Fibroblast of villous mesenchyme (primary cell): ENCODE results near the gene TBC1D5. TPM values are rescaled to one million over a fixed set of nuclear protein-coding genes. Genes with fewer than 3 reads are reported as not detected.
A peak's percentile ranks its signal among the peaks of the same experiment; 100 is the strongest.
"Not testable (repeated sequence)": the region's sequence is repeated elsewhere in the genome, so short reads cannot be mapped to it uniquely, and the experiment has no call there.

Source experiments
- DNase-seq: peaks from one replicate; pipeline ENCODE4 v3.0.0-alpha.2; 2010; ENCODE audit warnings: low read depth
- H3K4me3 ChIP-seq: 2 replicates; pipeline ENCODE4 v1.5.1; 2011; ENCODE audit warnings: low read depth, mild to moderate bottlenecking, low read length
- total RNA-seq: library from RNA; depleted of rRNA; stranded (reverse); fragments of >200 nt; gene quantifications from 2 replicates; pipeline ENCODE4 v1.2.3, GENCODE V29; 2012
- TF ChIP-seq, protein P1 (sequence below): IDR thresholded peaks from 2 replicates; pipeline ENCODE4 v1.5.1; 2012; ENCODE audit warnings: low read depth, mild to moderate bottlenecking, low read length; ENCODE audit not compliant: insufficient read depth

Gene TBC1D5
- total RNA-seq, 1 donor: 107 TPM

- TF ChIP-seq, protein P1, sequence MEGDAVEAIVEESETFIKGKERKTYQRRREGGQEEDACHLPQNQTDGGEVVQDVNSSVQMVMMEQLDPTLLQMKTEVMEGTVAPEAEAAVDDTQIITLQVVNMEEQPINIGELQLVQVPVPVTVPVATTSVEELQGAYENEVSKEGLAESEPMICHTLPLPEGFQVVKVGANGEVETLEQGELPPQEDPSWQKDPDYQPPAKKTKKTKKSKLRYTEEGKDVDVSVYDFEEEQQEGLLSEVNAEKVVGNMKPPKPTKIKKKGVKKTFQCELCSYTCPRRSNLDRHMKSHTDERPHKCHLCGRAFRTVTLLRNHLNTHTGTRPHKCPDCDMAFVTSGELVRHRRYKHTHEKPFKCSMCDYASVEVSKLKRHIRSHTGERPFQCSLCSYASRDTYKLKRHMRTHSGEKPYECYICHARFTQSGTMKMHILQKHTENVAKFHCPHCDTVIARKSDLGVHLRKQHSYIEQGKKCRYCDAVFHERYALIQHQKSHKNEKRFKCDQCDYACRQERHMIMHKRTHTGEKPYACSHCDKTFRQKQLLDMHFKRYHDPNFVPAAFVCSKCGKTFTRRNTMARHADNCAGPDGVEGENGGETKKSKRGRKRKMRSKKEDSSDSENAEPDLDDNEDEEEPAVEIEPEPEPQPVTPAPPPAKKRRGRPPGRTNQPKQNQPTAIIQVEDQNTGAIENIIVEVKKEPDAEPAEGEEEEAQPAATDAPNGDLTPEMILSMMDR: no peak
- DNase-seq: no peak
- no peak overlapping the region for H3K4me3 ChIP-seq
Measured at GRCh38 chr3:17656264-17656663, 86.2 kb downstream of the TBC1D5 start.

- TF ChIP-seq, protein P1: no peak
- no peak for DNase-seq
- H3K4me3 ChIP-seq: no peak overlapping the region
Measured at GRCh38 chr3:17655743-17656142, 86.7 kb downstream of the TBC1D5 start.

DNA sequence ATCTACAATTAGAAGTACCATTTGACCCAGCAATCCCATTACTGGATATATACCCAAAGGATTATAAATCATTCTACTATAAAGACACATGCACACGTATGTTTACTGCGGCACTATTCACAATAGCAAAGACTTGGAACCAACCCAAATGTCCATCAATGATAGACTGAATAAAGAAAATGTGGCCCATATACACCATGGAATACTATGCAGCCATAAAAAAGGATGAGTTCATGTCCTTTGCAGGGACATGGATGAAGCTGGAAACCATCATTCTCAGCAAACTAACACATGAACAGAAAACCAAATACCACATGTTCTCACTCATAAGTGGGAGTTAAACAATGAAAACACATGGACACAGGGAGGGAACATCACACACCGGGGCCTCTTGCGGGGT is 92.7 kb downstream of the TBC1D5 start:
- H3K4me3 ChIP-seq, DNase-seq: not testable (repeated sequence)

DNA sequence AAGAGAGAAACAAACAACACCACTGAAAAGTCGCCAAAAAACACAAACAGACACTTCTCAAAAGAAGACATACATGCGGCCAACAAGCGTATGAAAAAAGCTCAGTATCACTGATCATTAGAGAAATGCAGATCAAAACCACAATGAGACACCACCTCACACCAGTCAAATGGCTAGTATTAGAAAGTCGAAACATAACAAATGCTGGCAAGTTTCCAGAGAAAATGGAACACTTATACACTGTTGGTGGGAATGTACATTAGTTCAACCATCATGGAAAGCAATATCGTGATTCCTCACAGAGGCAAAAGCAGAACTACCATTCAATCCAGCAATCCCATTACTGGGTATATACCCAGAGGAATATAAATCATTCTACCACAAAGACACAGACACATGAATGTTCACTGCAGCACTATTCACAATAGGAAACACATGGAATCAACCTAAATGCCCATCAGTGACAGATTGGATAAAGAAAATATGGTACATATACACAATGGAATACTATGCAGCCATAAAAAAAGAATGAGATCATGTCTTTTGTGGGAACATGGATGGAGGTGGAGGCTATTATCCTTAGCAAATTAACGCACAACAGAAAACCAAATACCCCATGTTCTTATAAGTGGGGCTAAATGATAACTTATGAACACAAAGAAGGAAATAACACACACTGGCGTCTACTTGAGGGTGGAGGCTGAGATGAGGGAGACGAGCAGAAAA is 93.6 kb downstream of the TBC1D5 start:
- not testable (repeated sequence) for DNase-seq, H3K4me3 ChIP-seq

GRCh38 chr3:17645074-17645698 is 97.2 kb downstream of the TBC1D5 start:
- TF ChIP-seq, protein P1: peak; percentile 83
- H3K4me3 ChIP-seq: no peak overlapping the region
- DNase-seq: peak; percentile 84

DNA sequence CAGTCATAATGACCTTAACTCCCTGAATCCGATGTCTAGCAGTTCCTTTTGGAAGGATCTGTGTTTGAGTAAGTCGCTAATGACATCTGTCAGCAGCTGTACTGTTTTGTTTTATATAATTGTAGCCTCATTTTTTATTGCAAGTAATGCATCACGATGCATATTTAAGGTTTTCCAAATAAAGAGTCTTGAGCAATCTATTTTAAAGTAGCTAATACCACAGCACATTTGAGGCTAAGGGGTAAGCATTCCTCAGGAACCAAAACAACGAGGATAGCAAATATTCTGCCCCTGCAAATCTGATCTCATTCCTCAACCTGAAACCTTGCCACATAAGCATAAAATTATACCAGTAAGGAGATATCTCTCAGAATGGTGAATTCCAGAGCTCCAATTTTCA is 98.7 kb downstream of the TBC1D5 start:
- TF ChIP-seq, protein P1: no peak
- DNase-seq: peak; percentile 68
- H3K4me3 ChIP-seq: no peak overlapping the region

- no peak for DNase-seq
- H3K4me3 ChIP-seq: no peak overlapping the region
- TF ChIP-seq, protein P1: no peak
Measured at GRCh38 chr3:17642474-17642873, 100.0 kb downstream of the TBC1D5 start.

DNA sequence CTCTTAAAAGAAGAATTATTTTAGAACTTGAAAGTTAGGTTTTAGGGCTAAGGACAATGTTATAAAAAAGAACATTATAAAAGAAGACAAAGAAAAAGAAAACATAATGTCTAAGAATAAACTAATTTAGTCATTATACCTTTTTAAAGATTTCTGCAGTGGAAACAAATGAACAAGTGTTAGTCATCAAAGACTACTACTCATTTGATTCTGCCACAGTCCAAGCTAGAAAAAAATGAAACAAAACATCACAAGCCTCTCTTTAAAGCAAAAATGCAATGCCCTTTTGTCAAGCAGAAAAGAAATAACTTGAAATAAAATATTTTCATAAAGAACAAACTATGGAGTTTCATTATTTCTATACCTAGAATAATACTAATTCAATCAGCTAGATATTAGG is 102.0 kb downstream of the TBC1D5 start:
- no peak for DNase-seq
- H3K4me3 ChIP-seq: no peak overlapping the region
- TF ChIP-seq, protein P1: no peak
